Left ventricle myocardium inferior (tissue), 1 donor: Measurements from ENCODE around the gene KPNA6. TPM values are rescaled to one million over a fixed set of nuclear protein-coding genes. Genes with fewer than 3 reads are reported as not detected.

Experiments
- DNase-seq: peaks from one replicate; pipeline ENCODE4 v3.0.0-alpha.2; 2020
- H3K27ac ChIP-seq: fragments of 200-600 bp; replicated peaks from 2 replicates; pipeline ENCODE4 v1.8.0; 2021
- H3K27me3 ChIP-seq: fragments of 200-600 bp; 2 replicates; pipeline ENCODE4 v1.8.0; 2021; ENCODE audit warnings: low read depth
- H3K36me3 ChIP-seq: fragments of 200-600 bp; 2 replicates; pipeline ENCODE4 v1.8.0; 2021
- H3K4me1 ChIP-seq: fragments of 200-600 bp; 2 replicates; pipeline ENCODE4 v1.8.0; 2021
- H3K4me3 ChIP-seq: fragments of 200-600 bp; 2 replicates; pipeline ENCODE4 v1.8.0; 2021; ENCODE audit warnings: mild to moderate bottlenecking, moderate library complexity
- H3K9me3 ChIP-seq: fragments of 200-600 bp; replicated peaks from 2 replicates; pipeline ENCODE4 v1.8.0; 2021
- CTCF ChIP-seq: fragments of 200-600 bp; IDR thresholded peaks from 2 replicates; pipeline ENCODE4 v1.8.0; 2021; ENCODE audit warnings: antibody characterized with exemption, mild to moderate bottlenecking, borderline replicate concordance
- intact Hi-C: fragments of 100-400 bp; cut with micrococcal nuclease; formaldehyde crosslinking; loops from one replicate; pipeline ENCODE4 v1.11.0; 2022
- total RNA-seq: library from RNA; stranded (reverse); fragmentation: NEBNext Ultra II Directional; extraction: Animal tissue kit (Norgen Biotek cat#: 25700); gene quantifications from one replicate; pipeline ENCODE4 v1.2.1, GENCODE V29; 2021
- donor health status: DM: no; HTN: yes; CAD: no; lungs with severe emphysema.

The KPNA6 gene
- total RNA-seq, 1 donor from 2014 or later: 75.9 TPM

DNA sequence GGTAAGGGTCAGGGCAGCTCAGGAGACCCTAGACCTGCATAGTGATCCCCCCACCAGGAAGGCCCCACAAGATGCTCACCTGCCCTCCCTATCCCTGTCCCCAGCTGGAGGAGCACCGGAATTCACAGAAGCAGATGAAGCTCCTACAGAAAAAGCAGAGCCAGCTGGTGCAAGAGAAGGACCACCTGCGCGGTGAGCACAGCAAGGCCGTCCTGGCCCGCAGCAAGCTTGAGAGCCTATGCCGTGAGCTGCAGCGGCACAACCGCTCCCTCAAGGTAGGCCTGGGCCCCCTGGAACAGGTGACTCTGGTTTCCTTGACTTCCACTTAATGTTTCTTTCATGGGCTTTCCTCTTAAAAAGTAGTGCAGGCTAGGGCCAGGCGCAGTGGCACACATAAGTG is 80.0 kb downstream of the KPNA6 start:
- no peak overlapping the region for H3K4me3 ChIP-seq
- no peak for TF ChIP-seq CTCF
- intact Hi-C loops: no loop called here
- no peaks in the 10 kb centered on the region for H3K9me3 ChIP-seq
- H3K27me3 ChIP-seq: no peaks in the 10 kb centered on the region
- no peak overlapping the region for H3K27ac ChIP-seq
- peaks cover 98% of the 10 kb centered on the region for H3K36me3 ChIP-seq
- DNase-seq: no peak
- peaks cover 37% of the 10 kb centered on the region for H3K4me1 ChIP-seq

GRCh38 chr1:32192220-32192948 is 84.5 kb downstream of the KPNA6 start:
- intact Hi-C loops: no loop called here
- Histone ChIP-seq H3K27ac (no peak overlapping the region), H3K4me1 (peaks cover 18% of the 10 kb centered on the region), H3K4me3 (no peak overlapping the region), H3K36me3 (peaks cover 98% of the 10 kb centered on the region), H3K27me3 (no peaks in the 10 kb centered on the region), H3K9me3 (no peaks in the 10 kb centered on the region)
- no peak for TF ChIP-seq CTCF
- no peak for DNase-seq

DNA sequence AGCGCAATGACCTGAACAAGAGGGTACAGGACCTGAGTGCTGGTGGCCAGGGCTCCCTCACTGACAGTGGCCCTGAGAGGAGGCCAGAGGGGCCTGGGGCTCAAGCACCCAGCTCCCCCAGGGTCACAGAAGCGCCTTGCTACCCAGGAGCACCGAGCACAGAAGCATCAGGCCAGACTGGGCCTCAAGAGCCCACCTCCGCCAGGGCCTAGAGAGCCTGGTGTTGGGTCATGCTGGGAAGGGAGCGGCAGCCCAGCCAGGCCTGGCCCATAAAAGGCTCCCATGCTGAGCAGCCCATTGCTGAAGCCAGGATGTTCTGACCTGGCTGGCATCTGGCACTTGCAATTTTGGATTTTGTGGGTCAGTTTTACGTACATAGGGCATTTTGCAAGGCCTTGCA is 87.1 kb downstream of the KPNA6 start:
- peaks cover 78% of the 10 kb centered on the region for H3K36me3 ChIP-seq
- H3K4me3 ChIP-seq: no peak overlapping the region
- H3K9me3 ChIP-seq: no peaks in the 10 kb centered on the region
- H3K4me1 ChIP-seq: peaks cover 44% of the 10 kb centered on the region
- intact Hi-C loops: no loop called here
- no peaks in the 10 kb centered on the region for H3K27me3 ChIP-seq
- no peak overlapping the region for H3K27ac ChIP-seq
- TF ChIP-seq CTCF: no peak
- DNase-seq: no peak

GRCh38 chr1:32195531-32195930 is 87.7 kb downstream of the KPNA6 start:
- Histone ChIP-seq H3K4me3 (no peak overlapping the region), H3K4me1 (peaks cover 49% of the 10 kb centered on the region), H3K9me3 (no peaks in the 10 kb centered on the region), H3K27ac (no peak overlapping the region), H3K36me3 (peaks cover 72% of the 10 kb centered on the region), H3K27me3 (no peaks in the 10 kb centered on the region)
- no peak for DNase-seq
- no peak for TF ChIP-seq CTCF
- intact Hi-C loops: no loop called here

GRCh38 chr1:32195972-32196823 is 88.3 kb downstream of the KPNA6 start:
- no peaks in the 10 kb centered on the region for H3K9me3 ChIP-seq
- no peak overlapping the region for H3K27ac ChIP-seq
- intact Hi-C loops: no loop called here

More at GRCh38 chr1:32195972-32196823, 88.3 kb downstream of the KPNA6 start:
- Histone ChIP-seq H3K36me3 (peaks cover 66% of the 10 kb centered on the region), H3K4me3 (no peak overlapping the region), H3K27me3 (no peaks in the 10 kb centered on the region), H3K4me1 (peaks cover 53% of the 10 kb centered on the region)
- TF ChIP-seq CTCF: no peak
- DNase-seq: no peak
